Measurements from ENCODE around the gene FUT6.

Gene FUT6

GRCh38 chr19:5804516-5805461 is 34.7 kb downstream of the FUT6 start, which contains the start of gene NRTN:
Gene NRTN, plus strand, starts transcription at chr19:5805067. Its CDS starts 19,099 bp downstream, at chr19:5824166.
- DNase-seq, result peak; percentile 81

GRCh38 chr19:5803752-5804515 is 35.6 kb downstream of the FUT6 start:
- DNase-seq, result peak; percentile 92

GRCh38 chr19:5803441-5803751 is 36.1 kb downstream of the FUT6 start:
- DNase-seq, result no peak

GRCh38 chr19:5801796-5802619 is 37.5 kb downstream of the FUT6 start:
- DNase-seq, result peak; percentile 15

GRCh38 chr19:5800361-5801270 is 38.9 kb downstream of the FUT6 start:
- no peak for DNase-seq

GRCh38 chr19:5799247-5800241 is 40.0 kb downstream of the FUT6 start:
- DNase-seq, result no peak

GRCh38 chr19:5798244-5798643 is 41.3 kb downstream of the FUT6 start:
- no peak for DNase-seq

GRCh38 chr19:5795382-5795919 is 44.1 kb downstream of the FUT6 start:
- DNase-seq, result no peak

- DNase-seq, result no peak
Measured at GRCh38 chr19:5793188-5793587, 46.3 kb downstream of the FUT6 start.

- no peak for DNase-seq
Measured at GRCh38 chr19:5792224-5792623, 47.3 kb downstream of the FUT6 start.

GRCh38 chr19:5790559-5791520 is 48.7 kb downstream of the FUT6 start, which contains the start of gene DUS3L:
Gene DUS3L, minus strand, starts transcription at chr19:5791163. Its CDS starts 22 bp downstream, at chr19:5791141.
- peak; percentile 95 for DNase-seq

- DNase-seq, result no peak
Measured at GRCh38 chr19:5789886-5790558, 49.5 kb downstream of the FUT6 start.

GRCh38 chr19:5789351-5789761 is 50.1 kb downstream of the FUT6 start:
- DNase-seq, result no peak

GRCh38 chr19:5788422-5788821 is 51.1 kb downstream of the FUT6 start:
- DNase-seq, result no peak

GRCh38 chr19:5787409-5788182 is 51.9 kb downstream of the FUT6 start:
- no peak for DNase-seq

GRCh38 chr19:5786593-5787408 is 52.7 kb downstream of the FUT6 start:
- DNase-seq, result no peak

GRCh38 chr19:5785423-5785822 is 54.1 kb downstream of the FUT6 start:
- no peak for DNase-seq
